ENCODE results near the gene ZFYVE28.

GRCh38 chr4:2256156-2256731, 162.2 kb downstream of the ZFYVE28 start:
- TF ChIP-seq EZH2 (IDR thresholded peaks at IDR 0.05; ENCODE audit: borderline replicate concordance, insufficient read depth, low read depth, low read length, poor library complexity, severe bottlenecking) (no peak), CTCF (IDR thresholded peaks at IDR 0.05) (no peak)

All from B cell (primary cell).